K562 (cell line): ENCODE measurements around the gene LIN28B. TPM values are rescaled to one million over a fixed set of nuclear protein-coding genes. Genes with fewer than 3 reads are reported as not detected.
A peak's percentile ranks its signal among the peaks of the same experiment; 100 is the strongest.

Experiments used
- ATAC-seq: fragments of 200-7000 bp; cut with Tn5 transposase; 3 replicates; pipeline ENCODE4 v1.9.1; 2020; ENCODE audit warnings: moderate library complexity
- BruUV-seq: library from RNA; stranded (reverse); fragments of 400-500 nt; replicated peaks from 2 replicates; lab custom pipeline; 2021; lab: Mats Ljungman, UMichigan
- CTCF ChIA-PET: fragments of 300-600 bp; formaldehyde crosslinking; extraction: SDS; loops from one replicate; lab custom pipeline; 2021; ENCODE audit warnings: low intra/inter-chr PET ratio; lab: Yijun Ruan, JAX
- POLR2A ChIA-PET: fragments of 300-600, 350-650 bp; sonication (Branson Sonifier 250); formaldehyde crosslinking; extraction: SDS; loops from one replicate; lab custom pipeline; 2021; ENCODE audit warnings: antibody characterized with exemption, inconsistent platforms; lab: Yijun Ruan, JAX
- DNase-seq, 4 experiments: peaks; one replicate each; pipeline versions ENCODE4 v3.0.0 to v3.0.0-alpha.2; 2011 to 2018; ENCODE audit warnings: low spot score in 3 of 4, mixed read lengths in 3 of 4; ENCODE audit errors: extremely low read depth in 1 of 4
- FAIRE-seq: peaks from 2 replicates; lab custom pipeline; 2011; peaks lifted over from hg19 to GRCh38; lab: Jason Lieb, UNC
- H2AFZ ChIP-seq: 2 replicates; pipeline ENCODE4 v1.6.0; 2011; ENCODE audit warnings: low read depth, low read length, control low read depth, inconsistent platforms
- H3K27ac ChIP-seq: fragments of 200-600 bp; 3 replicates; pipeline ENCODE4 v1.8.0; 2011; ENCODE audit warnings: low read depth, mild to moderate bottlenecking, control low read depth, inconsistent platforms, low read length, moderate library complexity, mixed read lengths; ENCODE audit errors: extremely low read depth
- H3K27me3 ChIP-seq, 2 experiments: fragments of 300-600 bp in 1 of 2; 2 replicates in 1 of 2; 3 replicates in 1 of 2; pipeline versions ENCODE4 v1.6.0 to v1.8.0; 2011; ENCODE audit warnings: inconsistent platforms in 2 of 2, low read length in 2 of 2, mild to moderate bottlenecking in 1 of 2, mixed read lengths in 1 of 2, moderate library complexity in 1 of 2; ENCODE audit not compliant: control insufficient read depth in 2 of 2, insufficient read depth in 2 of 2
- H3K36me3 ChIP-seq: fragments of 300-600 bp; 3 replicates; pipeline ENCODE4 v1.8.0; 2011; ENCODE audit warnings: mild to moderate bottlenecking, low read length, inconsistent platforms; ENCODE audit not compliant: control insufficient read depth, insufficient read depth
- H3K4me1 ChIP-seq, 2 experiments: fragments of 200-600 bp in 1 of 2; replicated peaks in 1 of 2; 2 replicates in 1 of 2; 3 replicates in 1 of 2; pipeline versions ENCODE4 v1.5.1 to v1.8.0; 2011; ENCODE audit warnings: inconsistent platforms in 2 of 2, low read length in 2 of 2, mild to moderate bottlenecking in 1 of 2, mixed read lengths in 1 of 2, moderate library complexity in 1 of 2; ENCODE audit not compliant: control insufficient read depth in 2 of 2, insufficient read depth in 2 of 2
- H3K4me2 ChIP-seq: 2 replicates; pipeline ENCODE4 v1.6.1; 2011; ENCODE audit warnings: low read length, control low read depth, inconsistent platforms, mixed read lengths; ENCODE audit not compliant: insufficient read depth
- H3K4me3 ChIP-seq: fragments of 200-600 bp; sonication (generic), shearing (Covaris generic); 2 replicates; pipeline ENCODE4 v1.5.1; 2016; ENCODE audit warnings: control low read depth, inconsistent platforms
- H3K79me2 ChIP-seq: fragments of 200-600 bp; 3 replicates; pipeline ENCODE4 v1.8.0; 2011; ENCODE audit warnings: low read length, inconsistent platforms; ENCODE audit not compliant: control insufficient read depth, insufficient read depth
- H3K9ac ChIP-seq, 2 experiments: 2 replicates each; pipeline versions ENCODE4 v1.6.0 to v1.6.1; 2011; ENCODE audit warnings: low read depth in 2 of 2, low read length in 2 of 2, control low read depth in 1 of 2, inconsistent platforms in 1 of 2, mild to moderate bottlenecking in 1 of 2, mixed read lengths in 1 of 2; ENCODE audit not compliant: insufficient read depth in 1 of 2
- H3K9me1 ChIP-seq: one replicate; pipeline ENCODE4 v1.6.0; 2011; ENCODE audit warnings: inconsistent platforms, mild to moderate bottlenecking, low read length, moderate library complexity; ENCODE audit not compliant: control insufficient read depth, insufficient read depth
- H3K9me3 ChIP-seq: replicated peaks from 2 replicates; pipeline ENCODE4 v1.5.1; 2011; ENCODE audit warnings: low read depth, low read length, inconsistent platforms; ENCODE audit not compliant: control insufficient read depth, insufficient read depth
- H4K20me1 ChIP-seq: replicated peaks from 2 replicates; pipeline ENCODE4 v1.6.1; 2011; ENCODE audit warnings: low read length, inconsistent platforms, mixed read lengths; ENCODE audit not compliant: control insufficient read depth, insufficient read depth
- BRCA1 ChIP-seq, 2 experiments: fragments of 450-650 bp in 1 of 2; sonication (generic) in 1 of 2; formaldehyde crosslinking in 1 of 2; IDR thresholded peaks; 2 replicates each; pipeline versions ENCODE4 v1.5.0 to v1.6.1; 2017 to 2020; ENCODE audit warnings: mild to moderate bottlenecking in 1 of 2, missing genetic modification reagents in 1 of 2
- CREBBP ChIP-seq: IDR thresholded peaks from one replicate; pipeline ENCODE4 v1.6.1; 2012; ENCODE audit warnings: low read depth, mild to moderate bottlenecking, control low read depth, inconsistent platforms, low read length
- FOXA1 ChIP-seq: fragments of 450-650 bp; IDR thresholded peaks from 2 replicates; pipeline ENCODE4 v1.6.1; 2016; ENCODE audit warnings: mild to moderate bottlenecking, borderline replicate concordance
- FOXO4 ChIP-seq: fragments of 450-650 bp; formaldehyde crosslinking; IDR thresholded peaks from 2 replicates; pipeline ENCODE4 v1.4.0; 2020; ENCODE audit warnings: mild to moderate bottlenecking, moderate library complexity
- GTF2E2 ChIP-seq: fragments of 200-800 bp; sonication (Bioruptor generic); IDR thresholded peaks from 2 replicates; pipeline ENCODE4 v1.6.1; 2016; ENCODE audit warnings: missing genetic modification characterization, missing compliant biosample characterization
- ILF3 ChIP-seq: fragments of 450-650 bp; IDR thresholded peaks from 2 replicates; pipeline ENCODE4 v1.6.1; 2018; ENCODE audit warnings: antibody characterized with exemption, mild to moderate bottlenecking, moderate library complexity, borderline replicate concordance
- LARP7 ChIP-seq: fragments of 450-650 bp; IDR thresholded peaks from 2 replicates; pipeline ENCODE4 v1.6.1; 2016
- MBD2 ChIP-seq: sonication (generic); IDR thresholded peaks from 2 replicates; pipeline ENCODE4 v1.6.1; 2016; ENCODE audit warnings: low read depth, borderline replicate concordance
- MEF2D ChIP-seq: conservative IDR thresholded peaks from 2 replicates; pipeline ENCODE4 v1.6.1; 2016; ENCODE audit warnings: low read depth, missing genetic modification characterization, missing compliant biosample characterization
- MYBL2 ChIP-seq, 2 experiments: fragments of 450-650 bp in 1 of 2; sonication (generic) in 1 of 2; formaldehyde crosslinking in 1 of 2; IDR thresholded peaks; 2 replicates each; pipeline versions ENCODE4 v1.6.1 to v1.8.1; 2017 to 2022; ENCODE audit warnings: borderline replicate concordance in 1 of 2, inconsistent platforms in 1 of 2, low read depth in 1 of 2, mild to moderate bottlenecking in 1 of 2, missing genetic modification reagents in 1 of 2, moderate library complexity in 1 of 2
- NFE2 ChIP-seq: IDR thresholded peaks from 2 replicates; pipeline ENCODE4 v1.6.1; 2014; ENCODE audit warnings: antibody characterized with exemption, low read depth
- NFRKB ChIP-seq: fragments of 450-650 bp; IDR thresholded peaks from 2 replicates; pipeline ENCODE4 v1.6.1; 2016; ENCODE audit warnings: low read depth
- PHF8 ChIP-seq: fragments of 200-600 bp; sonication (generic); IDR thresholded peaks from 2 replicates; pipeline ENCODE4 v1.6.1; 2012; ENCODE audit warnings: mixed run types, mild to moderate bottlenecking, inconsistent platforms, low read length, moderate library complexity, borderline replicate concordance
- RFX7 ChIP-seq: fragments of 250-450 bp; sonication (Bioruptor Pico); IDR thresholded peaks from 2 replicates; pipeline ENCODE4 v1.5.1; 2021; ENCODE audit warnings: mild to moderate bottlenecking
- TEAD1 ChIP-seq, 2 experiments: fragments of 450-650 bp in 1 of 2; sonication (generic) in 1 of 2; formaldehyde crosslinking; IDR thresholded peaks; 2 replicates each; pipeline versions ENCODE4 v1.4.0 to v1.8.0; 2020 to 2022; ENCODE audit warnings: mild to moderate bottlenecking in 2 of 2, missing genetic modification reagents in 1 of 2
- ZBTB26 ChIP-seq: fragments of 450-650 bp; formaldehyde crosslinking; IDR thresholded peaks from 2 replicates; pipeline ENCODE4 v1.4.0; 2022; ENCODE audit warnings: missing genetic modification characterization
- ZC3H8 ChIP-seq: fragments of 450-650 bp; IDR thresholded peaks from 2 replicates; pipeline ENCODE4 v1.6.1; 2017
- ZNF24 ChIP-seq: fragments of 450-650 bp; IDR thresholded peaks from 2 replicates; pipeline ENCODE4 v1.6.1; 2016
- in situ Hi-C: fragments of 300-500 bp; cut with MboI; formaldehyde crosslinking; loops from 4 replicates; pipeline ENCODE4 v1.15.0; 2018; ENCODE audit warnings: inconsistent platforms, mixed read lengths
- intact Hi-C: fragments of 100-400 bp; cut with micrococcal nuclease; formaldehyde crosslinking; loops from 2 replicates; pipeline ENCODE4 v1.14.2; 2022
- polyA plus RNA-seq, 8 experiments: library from polyadenylated mRNA; depleted of rRNA in 4 of 8; stranded (reverse) in 5 of 8; unstranded in 3 of 8; fragments of >200 nt; fragmentation: Nextera tagmentation in 2 of 8; fragmentation: Illumina TruSeq in 1 of 8; extraction: Ambion mirVana in 2 of 8; extraction: Trizol in 1 of 8; gene quantifications; 2 replicates each; pipeline versions ENCODE4 v1.2.1 to v1.2.3, GENCODE V29; 2011 to 2014; ENCODE audit warnings: inconsistent platforms in 1 of 8, missing spikeins in 1 of 8
- total RNA-seq, 7 experiments: library from RNA; depleted of rRNA in 6 of 7; stranded (reverse); fragments of >200 nt in 6 of 7; fragmentation: Illumina TruSeq in 2 of 7; extraction: Trizol in 2 of 7; gene quantifications; 2 replicates each; pipeline versions ENCODE4 v1.2.1 to v1.2.3, GENCODE V29; 2011 to 2021; ENCODE audit warnings: low replicate concordance in 1 of 7
- TF ChIP-seq, protein P1 (sequence below): fragments of 250-450 bp; sonication (Bioruptor Pico); IDR thresholded peaks from 2 replicates; pipeline ENCODE4 v1.8.0; 2021; ENCODE audit warnings: mild to moderate bottlenecking, moderate library complexity

The LIN28B gene
- total and polyA plus RNA-seq, 9 of the 15 experiments (the other 6 are each of a cell fraction or from before 2014, with no cell fraction given) = 20.9 to 77.3 (median 42.1) TPM

- Histone ChIP-seq H3K27ac (peak overlapping the region; percentile 39; the same call in 1 of the 3 replicates), H2AFZ (no peak overlapping the region), H3K9me1 (peaks cover 4% of the 10 kb centered on the region), H3K9me3 (no peaks in the 10 kb centered on the region), H3K4me1 (peaks cover 0 to 14% of the 10 kb centered on the region in 2 experiments; a peak in 2 of 5 replicates), H4K20me1 (no peaks in the 10 kb centered on the region), H3K79me2 (peaks cover 58% of the 10 kb centered on the region), H3K9ac (no peak overlapping the region), H3K4me2 (no peak overlapping the region), H3K4me3 (no peak overlapping the region), H3K36me3 (0 out of 3 replicates have a peak, but pooled peaks cover 5% of the 10 kb centered on the region), H3K27me3 (no peaks in the 10 kb centered on the region)
- ChIA-PET CTCF (no interaction called here), POLR2A (interaction anchor here (1.1 kb wide), 1 partner anchor 8 kb away, joined by 3 read pairs; no protein-coding TSS in a partner anchor)
- intact Hi-C loops = no loop called here
- DNase-seq = no peak
- in situ Hi-C loops = no loop called here
- FAIRE-seq = peak; percentile 65
- BruUV-seq = no TSS peak
- ATAC-seq = peak; percentile 65
- TF ChIP-seq TEAD1 (CRISPR knock-in tag; IDR thresholded peaks at IDR 0.05) (no peak), MBD2 (no peak), ZBTB26 (CRISPR knock-in tag) (no peak), MYBL2 (IDR thresholded peaks at IDR 0.05; ENCODE audit: low read depth) (no peak), MYBL2 (CRISPR knock-in tag; IDR thresholded peaks at IDR 0.05; ENCODE audit: borderline replicate concordance) (no peak), FOXO4 (CRISPR knock-in tag) (no peak), FOXA1 (no peak), CREBBP (no peak), NFRKB (no peak), NFE2 (no peak), ZNF24 (no peak), PHF8 (no peak), RFX7 (CRISPR knock-in tag) (no peak), ILF3 (no peak), MEF2D (tag) (no peak), BRCA1 (IDR thresholded peaks at IDR 0.05) (no peak), BRCA1 (CRISPR knock-in tag; IDR thresholded peaks at IDR 0.05) (no peak), LARP7 (no peak), ZC3H8 (no peak), GTF2E2 (tag) (no peak)
- TF ChIP-seq, protein P1, sequence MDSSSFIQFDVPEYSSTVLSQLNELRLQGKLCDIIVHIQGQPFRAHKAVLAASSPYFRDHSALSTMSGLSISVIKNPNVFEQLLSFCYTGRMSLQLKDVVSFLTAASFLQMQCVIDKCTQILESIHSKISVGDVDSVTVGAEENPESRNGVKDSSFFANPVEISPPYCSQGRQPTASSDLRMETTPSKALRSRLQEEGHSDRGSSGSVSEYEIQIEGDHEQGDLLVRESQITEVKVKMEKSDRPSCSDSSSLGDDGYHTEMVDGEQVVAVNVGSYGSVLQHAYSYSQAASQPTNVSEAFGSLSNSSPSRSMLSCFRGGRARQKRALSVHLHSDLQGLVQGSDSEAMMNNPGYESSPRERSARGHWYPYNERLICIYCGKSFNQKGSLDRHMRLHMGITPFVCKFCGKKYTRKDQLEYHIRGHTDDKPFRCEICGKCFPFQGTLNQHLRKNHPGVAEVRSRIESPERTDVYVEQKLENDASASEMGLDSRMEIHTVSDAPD = no peak
Measured at GRCh38 chr6:105058316-105058715, 101.4 kb downstream of the LIN28B start.
